Pons (tissue), 1 donor: ENCODE results near the gene EFNA2.
"Not testable (repeated sequence)": the region's sequence is repeated elsewhere in the genome, so short reads cannot be mapped to it uniquely, and the experiment has no call there.

Experiments used
- DNase-seq: peaks from one replicate; pipeline ENCODE4 v3.0.0-alpha.2; 2016; ENCODE audit warnings: low spot score

The EFNA2 gene

GRCh38 chr19:1298235-1298634 lies 12.6 kb downstream of the EFNA2 start:
- DNase-seq = no peak

- DNase-seq = no peak
Observed at GRCh38 chr19:1299801-1300200, 14.1 kb downstream of the EFNA2 start.

GRCh38 chr19:1300744-1301490 lies 15.2 kb downstream of the EFNA2 start:
- DNase-seq = no peak

DNA sequence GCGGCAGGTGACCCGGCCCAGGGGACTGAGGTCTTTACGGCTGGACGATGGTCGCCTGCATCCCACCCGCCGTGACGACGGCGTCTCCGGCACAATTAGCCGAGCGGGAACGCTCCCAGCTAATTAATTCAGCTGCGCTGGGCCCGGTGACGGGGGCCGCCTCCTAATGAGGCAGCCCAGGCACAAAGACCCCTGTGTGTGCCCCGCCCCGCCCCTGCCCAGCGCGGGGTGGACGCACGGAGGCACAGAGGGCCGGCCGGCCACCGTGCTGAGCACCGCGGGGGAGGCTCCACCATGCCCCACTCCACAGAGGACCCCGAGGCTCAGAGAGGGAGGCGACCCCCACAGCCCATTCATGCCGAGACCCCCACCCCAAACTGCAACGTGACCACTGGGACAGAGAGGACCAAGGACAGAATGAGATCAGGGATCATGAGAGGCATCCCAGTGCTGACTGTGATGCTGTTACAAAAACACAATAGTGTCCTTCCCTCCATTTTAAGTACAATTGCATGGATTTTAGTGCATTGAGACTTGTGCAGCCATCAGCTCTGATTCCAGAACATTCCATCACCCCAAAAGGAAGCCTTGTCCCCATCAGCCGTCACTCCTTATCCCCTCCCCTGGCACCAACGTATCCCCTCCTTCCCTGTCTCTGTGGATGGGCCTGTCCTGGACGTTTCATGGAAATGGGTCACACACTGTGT lies 17.0 kb downstream of the EFNA2 start:
- DNase-seq = peak; percentile 71

DNA sequence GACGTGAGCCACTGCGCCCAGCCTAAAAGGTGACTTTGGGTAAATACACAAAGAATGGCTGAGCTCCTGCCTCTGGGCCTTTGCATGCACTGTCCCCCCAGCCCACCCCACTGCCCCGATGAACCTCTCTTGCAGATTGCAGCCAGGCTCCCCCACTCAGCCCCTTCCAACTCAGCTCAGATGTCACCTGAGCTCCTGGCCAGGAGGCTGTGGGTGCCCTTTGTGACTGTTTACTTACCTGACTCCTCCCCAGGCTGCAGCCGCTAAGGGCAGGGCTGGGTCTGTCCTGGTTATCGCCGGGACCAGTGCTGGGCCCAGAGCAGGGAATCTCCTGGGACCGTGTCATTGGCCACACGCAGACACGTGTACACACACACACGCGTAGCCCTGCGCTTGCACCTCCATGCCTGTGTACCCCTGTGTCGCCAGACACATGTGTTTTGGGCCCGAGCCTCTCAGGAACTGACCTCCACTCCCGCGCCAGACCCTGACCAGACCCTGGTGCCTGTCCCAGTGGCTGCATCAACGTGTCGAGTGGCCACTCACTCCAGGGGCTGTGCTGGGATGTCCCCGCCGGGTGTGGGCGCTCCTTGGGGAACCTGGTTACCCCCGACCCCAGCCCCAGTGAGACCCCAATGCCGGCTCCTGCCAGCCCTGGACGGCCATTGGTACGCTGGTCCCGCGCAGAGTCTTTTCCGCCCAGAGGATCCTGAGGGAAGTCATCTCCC lies 18.7 kb downstream of the EFNA2 start:
- no peak for DNase-seq

DNA sequence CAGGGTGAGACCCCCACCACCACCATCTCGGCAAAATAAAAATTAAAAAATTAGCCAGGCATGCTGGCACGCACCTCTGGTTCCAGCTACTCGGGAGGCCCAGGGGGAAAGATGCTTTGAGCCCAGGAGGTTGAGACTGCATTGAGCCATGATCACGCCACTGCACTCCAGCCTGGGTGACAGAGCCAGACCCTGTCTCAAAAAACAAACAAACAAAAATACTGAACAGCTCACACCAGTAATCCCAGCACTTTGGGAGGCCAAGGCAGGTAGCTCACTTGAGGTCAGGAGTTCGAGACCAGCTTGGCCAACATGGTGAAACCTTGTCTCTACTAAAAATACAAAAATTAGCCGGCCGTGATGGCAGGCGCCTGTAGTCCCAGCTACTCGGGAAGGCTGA lies 19.7 kb downstream of the EFNA2 start:
- DNase-seq = not testable (repeated sequence)

GRCh38 chr19:1307320-1307719 lies 21.6 kb downstream of the EFNA2 start:
- no peak for DNase-seq

GRCh38 chr19:1307755-1308303 lies 22.2 kb downstream of the EFNA2 start:
- DNase-seq = no peak

- no peak for DNase-seq
Observed at GRCh38 chr19:1308718-1309117, 23.0 kb downstream of the EFNA2 start.

- no peak for DNase-seq
Observed at GRCh38 chr19:1309977-1310852, 24.5 kb downstream of the EFNA2 start.

GRCh38 chr19:1310853-1311180 lies 25.1 kb downstream of the EFNA2 start:
- no peak for DNase-seq

DNA sequence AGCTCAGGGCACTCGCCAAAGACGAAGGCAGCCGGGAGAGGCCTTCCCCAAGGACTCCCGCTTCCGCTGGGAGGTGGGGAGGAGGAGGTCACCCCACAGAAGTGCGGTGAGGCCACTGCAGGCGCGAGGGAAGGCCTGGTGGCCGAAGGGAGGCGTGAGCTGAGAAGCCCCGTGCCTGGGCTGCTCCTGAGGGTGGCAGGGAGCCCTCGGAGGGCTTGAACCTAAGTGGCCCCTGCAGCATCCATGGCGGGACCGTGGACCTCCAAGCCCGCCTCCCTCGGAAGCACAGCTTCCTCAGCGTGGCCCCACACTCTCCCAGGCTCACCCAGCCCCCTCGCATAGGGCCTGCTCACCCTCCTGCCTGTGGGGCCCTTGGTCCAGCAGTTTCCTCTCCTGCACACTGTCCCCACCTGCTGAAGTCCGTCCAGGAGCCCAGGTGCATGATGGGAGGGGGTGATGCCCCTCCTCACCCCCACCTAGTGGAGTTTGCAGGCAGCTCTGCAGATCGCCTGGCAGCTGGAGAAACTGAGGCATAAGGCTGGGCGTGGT lies 25.9 kb downstream of the EFNA2 start:
- no peak for DNase-seq

- no peak for DNase-seq
Observed at GRCh38 chr19:1312767-1313694, 27.4 kb downstream of the EFNA2 start.

DNA sequence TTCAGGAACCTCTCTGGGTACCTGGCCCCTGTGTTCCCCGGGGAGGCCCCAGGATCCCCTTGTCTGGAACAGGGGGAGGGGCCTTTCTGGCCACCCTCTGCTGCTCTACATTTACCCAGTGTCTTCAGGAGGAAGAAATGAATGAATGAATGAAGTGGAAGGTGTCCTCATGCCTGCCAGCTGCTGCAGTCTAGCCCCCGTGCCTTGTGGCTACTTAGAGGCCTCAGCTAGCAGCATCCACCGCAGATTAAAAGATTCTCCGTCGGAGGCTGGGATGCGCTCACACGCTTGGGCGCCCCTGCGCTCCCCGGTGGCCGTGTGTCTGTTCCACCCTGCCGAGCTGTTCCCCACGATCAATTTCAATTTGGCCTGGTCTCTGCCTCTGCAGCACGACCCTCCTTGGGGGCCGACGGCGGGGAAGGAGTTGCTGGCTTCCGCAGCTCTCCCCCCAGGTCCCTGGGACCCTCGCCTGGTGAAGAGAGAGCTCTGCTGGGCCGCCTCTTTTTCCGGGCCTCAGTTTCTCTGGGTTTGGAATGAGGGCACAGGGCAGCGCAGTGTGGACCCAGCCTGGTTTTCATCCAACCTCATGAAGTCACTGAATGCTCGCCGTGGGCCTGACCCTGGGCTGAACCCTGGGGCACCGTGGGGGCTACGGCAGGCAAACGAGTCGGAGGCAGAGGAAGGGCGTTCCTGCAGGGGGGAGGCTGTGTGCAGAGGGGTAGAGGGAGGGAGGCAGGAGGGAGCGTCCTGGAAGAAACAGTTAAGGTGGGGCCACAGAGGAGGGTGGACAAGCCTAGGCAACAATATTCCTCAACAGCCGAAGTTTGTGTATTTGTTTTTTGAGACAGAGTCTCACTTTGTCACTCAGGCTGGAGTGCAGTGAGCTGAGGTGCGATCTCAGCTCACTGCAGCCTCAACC lies 28.3 kb downstream of the EFNA2 start:
- no peak for DNase-seq

- DNase-seq = peak; percentile 11
Observed at GRCh38 chr19:1315470-1316166, 29.9 kb downstream of the EFNA2 start.

GRCh38 chr19:1316466-1316865 lies 30.8 kb downstream of the EFNA2 start:
- no peak for DNase-seq

DNA sequence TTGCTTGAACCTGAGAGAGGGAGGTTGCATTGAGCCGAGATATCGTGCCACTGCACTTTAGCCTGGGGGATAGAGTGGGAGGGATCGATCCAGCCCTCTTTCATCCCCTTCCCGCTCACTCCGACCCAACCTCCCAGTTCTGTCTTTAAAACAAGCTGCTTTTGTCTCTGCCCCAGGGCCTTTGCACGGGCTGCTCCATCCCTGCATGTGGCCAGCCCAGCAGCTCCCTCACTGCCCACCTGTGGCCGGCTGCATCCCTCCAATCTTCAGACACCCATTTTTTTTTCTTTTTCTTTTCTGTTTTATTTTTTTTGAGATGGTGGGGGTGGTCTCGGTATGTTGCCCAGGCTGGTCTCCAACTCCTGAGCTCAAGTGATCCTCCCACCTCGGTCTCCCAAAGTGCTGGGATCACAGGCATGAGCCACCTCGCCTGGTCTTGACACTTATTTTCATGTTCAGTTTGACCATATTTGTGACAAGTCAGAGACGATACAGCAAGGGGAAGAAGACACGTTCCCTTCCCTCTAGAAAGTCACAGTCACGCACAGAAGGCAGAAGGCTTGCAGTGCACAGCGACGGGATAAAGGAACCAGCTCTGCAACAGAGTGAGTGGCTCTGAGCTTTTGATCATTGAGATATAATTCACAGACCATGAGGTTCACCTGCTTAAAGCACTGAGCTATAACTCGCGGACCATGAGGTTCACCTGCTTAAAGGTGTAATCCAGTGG lies 31.8 kb downstream of the EFNA2 start:
- no peak for DNase-seq
